Activated effector memory CD4-positive, alpha-beta T cell treated with Interleukin-2 at 50 U/mL for 16 hours (primary cell): Measurements from ENCODE around the gene GDAP2.
"Not testable (repeated sequence)": the region's sequence is repeated elsewhere in the genome, so short reads cannot be mapped to it uniquely, and the experiment has no call there.

Source experiments
- DNase-seq: peaks from one replicate; pipeline ENCODE4 v3.0.0-alpha.2; 2020

Gene GDAP2, protein sequence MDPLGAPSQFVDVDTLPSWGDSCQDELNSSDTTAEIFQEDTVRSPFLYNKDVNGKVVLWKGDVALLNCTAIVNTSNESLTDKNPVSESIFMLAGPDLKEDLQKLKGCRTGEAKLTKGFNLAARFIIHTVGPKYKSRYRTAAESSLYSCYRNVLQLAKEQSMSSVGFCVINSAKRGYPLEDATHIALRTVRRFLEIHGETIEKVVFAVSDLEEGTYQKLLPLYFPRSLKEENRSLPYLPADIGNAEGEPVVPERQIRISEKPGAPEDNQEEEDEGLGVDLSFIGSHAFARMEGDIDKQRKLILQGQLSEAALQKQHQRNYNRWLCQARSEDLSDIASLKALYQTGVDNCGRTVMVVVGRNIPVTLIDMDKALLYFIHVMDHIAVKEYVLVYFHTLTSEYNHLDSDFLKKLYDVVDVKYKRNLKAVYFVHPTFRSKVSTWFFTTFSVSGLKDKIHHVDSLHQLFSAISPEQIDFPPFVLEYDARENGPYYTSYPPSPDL

DNA sequence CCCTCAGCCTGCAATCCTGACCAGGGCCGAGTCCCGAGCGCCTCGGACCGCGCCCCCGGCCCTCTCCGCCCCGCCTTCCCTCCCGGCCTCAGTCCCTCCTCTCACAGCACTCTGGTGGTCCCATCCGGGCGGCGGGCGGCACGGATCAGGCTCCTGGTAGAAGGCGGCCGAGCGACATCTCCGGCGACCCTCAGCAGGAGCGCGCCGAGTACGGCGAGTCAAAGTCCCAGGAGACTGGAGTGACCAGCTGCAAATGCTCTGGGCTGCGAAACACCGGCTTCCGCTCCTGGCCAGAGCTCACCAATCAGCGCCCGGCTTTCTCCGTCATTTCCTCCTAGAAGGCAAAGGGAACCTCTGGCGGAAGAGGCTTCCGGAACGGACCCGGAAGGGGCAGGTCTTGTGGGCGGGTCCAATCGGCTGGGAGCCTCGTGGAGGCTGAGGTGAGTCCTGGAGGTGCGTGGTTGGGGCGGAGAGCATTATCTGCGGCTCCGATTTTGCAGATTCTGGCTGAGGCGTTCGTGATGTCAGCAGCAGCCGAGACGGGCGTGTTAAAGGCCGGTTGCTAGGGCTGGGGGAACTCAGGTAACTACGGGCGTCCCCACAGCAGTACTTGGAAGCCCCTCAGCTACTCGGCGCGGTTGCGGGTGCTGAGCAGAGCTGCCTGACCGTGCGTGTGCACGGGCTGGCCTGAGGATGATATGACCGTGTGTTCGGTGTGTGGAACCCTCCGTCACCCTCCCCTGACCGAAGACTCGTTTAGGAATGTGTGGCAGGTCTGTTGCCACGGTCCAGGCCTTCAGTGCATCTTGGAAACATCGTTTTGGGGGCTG, at the start of gene GDAP2, which contains the start of gene WDR3:
Gene GDAP2, minus strand, starts transcription at position 279 of the 830 bp plus-strand sequence. CDS start 9,264 bp downstream, outside the sequence.
Gene WDR3, plus strand, starts transcription at position 397 of the 830 bp plus-strand sequence. CDS start 3,581 bp downstream, outside the sequence.
- DNase-seq, result peak; percentile 93

DNA sequence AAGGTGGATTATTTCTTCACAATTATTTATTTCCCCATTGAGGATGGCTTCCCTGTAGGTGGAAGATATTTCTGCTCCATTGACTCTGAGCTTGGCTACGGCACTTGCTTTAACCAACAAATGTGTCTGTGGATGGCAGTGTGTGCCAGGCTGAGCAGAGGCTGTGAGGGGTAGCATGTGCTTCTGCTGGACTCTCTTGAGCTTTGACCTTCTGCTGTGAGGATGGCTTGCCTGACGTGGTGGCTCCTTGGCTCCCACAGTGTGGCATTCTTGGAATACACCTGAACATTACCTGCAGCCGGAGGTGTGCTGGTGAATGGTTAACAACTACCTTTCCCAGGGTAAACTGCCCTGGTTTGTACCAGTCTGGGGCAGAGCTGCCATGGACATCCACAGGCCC, 47.0 kb upstream of the GDAP2 start:
- DNase-seq, result no peak

DNA sequence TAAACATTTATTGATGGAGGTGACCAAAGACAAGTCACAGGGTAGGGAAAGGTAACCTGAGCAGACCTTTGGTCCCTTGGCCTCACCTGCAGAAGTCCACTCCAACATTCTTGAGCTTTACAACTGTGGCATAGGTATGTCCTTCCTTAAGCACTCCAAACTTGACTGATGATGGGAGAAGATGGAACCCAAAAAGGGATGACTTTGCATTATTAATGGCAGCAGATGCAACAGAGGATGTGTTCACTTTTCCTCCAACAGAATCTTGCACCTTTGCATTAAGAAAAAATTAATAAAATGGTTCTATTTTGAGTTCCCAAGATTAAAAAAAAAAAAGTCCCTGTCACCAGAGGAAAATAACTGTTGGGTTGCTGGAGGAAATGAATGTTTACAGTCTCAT, 42.4 kb upstream of the GDAP2 start:
- DNase-seq, result no peak

DNA sequence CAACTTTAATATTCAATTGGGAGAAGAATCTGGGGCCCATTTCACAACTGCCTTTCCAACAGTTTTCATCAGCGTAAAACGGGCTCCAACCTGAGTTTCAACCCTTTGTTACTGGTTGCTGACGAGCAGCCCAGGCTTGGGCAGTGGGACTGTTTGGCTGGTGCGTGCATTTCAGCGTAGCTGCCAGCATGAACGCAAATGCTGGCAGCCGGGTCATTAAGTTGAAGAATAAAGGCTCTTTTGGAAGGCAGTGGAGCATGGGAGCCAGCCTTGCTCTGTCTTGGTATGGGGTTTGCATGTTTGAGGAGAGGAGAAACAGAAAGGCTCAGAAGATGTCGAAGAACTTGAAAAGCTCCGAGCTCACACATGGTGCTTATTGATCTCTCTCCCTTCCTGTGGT, 40.8 kb upstream of the GDAP2 start:
- DNase-seq, result no peak

DNA sequence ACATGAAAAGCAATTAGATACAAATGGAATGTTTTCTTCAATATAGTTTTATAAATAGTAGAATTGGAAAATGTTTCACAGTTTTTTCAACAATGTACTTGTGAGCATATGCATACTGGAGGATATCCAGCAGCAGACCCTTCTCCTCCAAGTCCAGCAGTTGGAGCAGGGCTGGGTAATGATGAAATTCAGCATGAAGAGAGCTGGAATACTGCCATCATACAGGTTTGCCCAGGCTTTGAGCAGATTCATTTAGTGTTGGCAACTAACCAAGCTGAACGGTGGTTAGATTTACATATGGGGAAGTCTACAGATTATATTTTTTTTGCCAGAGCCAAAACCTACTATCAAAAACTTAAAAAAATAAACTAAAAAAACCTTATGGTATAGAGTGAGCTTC, 38.5 kb upstream of the GDAP2 start:
- no peak for DNase-seq

DNA sequence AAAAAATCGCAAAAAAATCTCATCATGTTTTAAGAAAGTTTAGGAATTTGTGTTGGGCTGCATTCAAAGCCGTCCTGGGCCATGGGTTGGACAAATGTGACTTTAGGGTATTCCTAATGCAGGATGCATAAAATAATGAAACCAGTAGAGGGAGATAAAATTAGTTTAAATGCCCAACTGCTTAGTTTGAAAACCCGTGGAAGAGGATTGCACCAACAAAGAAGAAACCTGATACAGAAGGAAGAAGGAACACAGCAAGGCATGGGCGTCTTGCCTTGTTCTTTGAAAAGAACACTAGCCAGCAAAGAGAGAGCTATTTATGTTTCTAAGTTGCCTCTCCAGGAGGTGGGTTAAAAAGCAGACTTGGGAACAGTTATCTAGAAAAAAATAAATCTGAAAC, 38.1 kb upstream of the GDAP2 start:
- no peak for DNase-seq

DNA sequence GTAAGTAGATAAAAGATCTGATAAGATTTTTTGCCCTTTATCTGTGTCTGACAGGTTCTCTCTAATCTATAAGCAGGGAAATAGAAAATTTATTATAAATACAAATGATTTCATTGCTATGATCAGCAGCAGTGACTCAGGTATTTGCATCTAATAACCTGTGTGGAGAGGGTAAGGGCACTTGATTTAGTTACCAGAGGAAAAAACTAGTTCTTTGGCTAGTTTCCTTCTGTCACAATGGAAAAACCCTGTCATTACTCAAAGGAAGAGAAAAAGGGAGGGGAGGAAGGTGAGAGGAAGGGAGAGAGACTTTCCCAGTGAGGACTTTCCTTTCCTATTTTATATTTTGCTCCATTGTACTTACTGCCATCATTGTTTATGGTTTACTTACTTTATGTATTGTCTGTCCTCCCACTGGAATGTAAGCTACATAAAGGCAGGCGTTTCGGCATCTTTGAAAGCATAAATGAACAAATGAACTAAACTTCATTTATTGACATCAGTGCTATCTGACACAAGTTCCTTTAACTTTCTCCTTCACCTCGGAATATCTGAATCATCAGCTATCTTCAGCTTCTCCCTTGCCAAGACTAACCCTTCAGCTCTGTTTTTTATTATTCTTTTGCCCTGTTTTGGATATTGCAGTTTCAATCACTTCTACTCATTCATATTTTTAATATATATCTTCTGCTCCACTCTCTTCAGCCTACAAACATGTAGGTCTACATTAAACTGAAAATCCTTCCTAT, 35.0 kb upstream of the GDAP2 start:
- no peak for DNase-seq

DNA sequence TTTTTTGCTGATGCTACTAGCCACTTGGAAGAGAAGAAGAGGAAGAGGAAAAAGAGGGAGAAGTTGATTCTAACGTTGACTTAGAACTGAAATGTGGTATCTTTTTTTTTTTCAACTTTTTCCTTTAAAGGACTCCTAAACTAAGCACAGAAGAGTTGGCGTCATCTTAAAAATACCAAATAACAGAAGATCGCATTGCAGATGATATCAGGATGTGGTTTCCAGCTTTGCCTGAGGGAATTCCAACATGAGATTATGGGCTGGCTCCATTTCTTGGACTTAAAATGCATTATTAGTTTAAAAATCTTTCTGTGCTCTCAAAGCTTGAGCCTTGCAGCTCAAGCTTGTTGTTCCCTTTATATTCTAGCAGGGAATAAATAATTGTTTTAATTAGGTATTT, 29.9 kb upstream of the GDAP2 start:
- no peak for DNase-seq

DNA sequence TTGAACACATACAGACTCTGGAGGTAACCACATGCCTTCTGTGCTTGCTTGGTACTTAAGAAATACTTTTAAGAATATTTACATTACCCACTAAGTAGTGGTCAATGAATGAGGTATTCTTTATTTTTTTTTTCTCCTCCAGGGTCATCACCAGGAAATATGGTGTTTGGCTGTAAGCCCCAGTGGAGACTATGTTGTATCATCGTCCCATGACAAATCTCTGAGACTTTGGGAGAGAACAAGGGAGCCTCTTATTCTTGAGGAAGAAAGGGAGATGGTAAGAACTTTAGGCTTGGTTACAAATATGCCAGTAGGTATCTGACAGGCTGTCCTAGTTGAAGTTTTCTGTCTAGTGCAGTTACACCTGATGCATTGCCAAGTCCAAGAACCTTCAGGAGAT, 23.0 kb upstream of the GDAP2 start:
- no peak for DNase-seq

DNA sequence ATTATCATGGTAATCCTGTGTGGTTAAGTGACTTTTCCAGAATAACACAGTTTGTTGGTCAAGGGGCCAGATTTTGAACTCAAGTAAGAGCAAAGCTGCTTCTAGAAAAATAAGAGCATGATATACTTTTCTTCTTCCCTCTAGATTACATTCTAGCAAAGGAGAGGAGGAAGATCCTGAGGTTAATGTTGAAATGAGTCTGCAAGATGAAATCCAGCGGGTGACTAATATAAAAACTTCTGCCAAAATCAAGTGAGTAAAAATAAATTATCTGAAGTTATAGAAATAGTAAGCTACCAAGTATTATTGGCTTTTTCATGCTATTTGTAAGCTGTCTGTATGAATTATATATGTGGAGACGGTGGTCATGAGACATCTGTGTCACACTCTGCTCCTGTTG, 12.9 kb upstream of the GDAP2 start:
- no peak for DNase-seq

DNA sequence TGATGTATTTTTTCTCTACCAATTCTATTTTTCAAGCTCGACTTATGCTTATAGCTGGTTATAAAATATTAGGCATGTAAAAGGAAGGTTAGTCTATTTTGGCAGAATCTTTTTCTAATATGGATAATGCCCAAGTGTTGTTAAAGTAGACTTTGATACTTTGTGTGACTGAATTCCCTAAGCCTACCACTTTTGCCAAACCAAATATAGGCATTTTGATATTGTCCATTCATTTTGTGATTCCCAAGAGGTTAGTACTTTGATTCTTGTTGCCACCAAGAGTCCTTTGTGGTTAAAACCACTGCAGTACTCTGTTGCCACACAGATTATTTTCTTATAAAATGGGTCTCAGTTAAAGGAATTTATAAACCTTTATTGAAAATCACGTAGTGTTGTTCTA, 4.3 kb upstream of the GDAP2 start:
- no peak for DNase-seq

DNA sequence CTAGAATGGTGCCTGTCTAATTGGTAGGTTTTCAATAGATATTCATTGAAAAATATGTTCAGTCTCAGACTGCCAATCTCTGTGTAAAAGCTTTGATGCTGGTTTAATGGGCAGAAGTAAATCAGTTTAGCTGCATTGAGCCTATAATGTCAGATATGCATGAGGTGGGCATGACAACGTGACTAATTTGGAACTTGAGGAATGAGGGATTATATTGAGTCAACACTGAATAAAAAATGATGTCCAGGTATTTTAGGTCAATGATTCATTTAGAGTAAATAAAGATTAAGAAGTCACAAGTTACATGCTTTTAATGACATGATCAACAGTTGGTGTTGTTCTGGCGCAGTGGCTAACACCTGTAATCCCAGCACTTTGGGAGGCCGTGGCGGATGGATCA, 3.2 kb upstream of the GDAP2 start:
- DNase-seq, result no peak

DNA sequence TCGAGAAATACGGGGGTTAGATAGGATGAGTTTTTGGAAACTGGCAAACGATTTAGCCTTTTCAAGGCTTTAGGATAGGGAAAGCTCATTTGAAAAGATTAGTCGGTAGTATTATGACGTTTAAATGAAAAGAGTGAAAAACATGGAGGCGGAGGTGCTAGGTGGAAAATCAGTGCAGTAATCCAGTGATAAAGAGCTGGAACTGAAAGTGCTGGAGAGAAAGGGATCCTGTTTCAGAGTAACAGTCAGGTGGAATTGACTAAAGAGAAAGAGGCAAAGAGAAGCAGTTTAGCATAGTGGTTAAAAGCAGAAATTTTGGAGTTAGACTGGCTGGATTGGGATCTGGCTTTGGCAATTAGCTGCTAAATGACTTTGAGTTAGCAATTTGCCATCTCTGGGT, 1.1 kb upstream of the GDAP2 start:
- no peak for DNase-seq

DNA sequence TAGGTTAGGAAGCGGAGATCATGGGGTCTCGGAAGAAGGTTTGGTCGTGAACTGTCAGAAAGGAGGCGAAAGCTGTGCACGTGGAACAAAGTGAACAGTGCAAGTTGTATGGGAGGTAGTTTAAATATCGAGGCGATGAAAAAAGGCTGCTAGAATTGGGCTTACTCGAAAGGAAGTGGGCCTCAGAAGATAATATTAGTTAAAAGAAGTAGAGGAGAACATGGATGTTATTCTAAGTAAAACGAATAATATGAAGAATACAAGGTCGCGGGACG, 689 bp upstream of the GDAP2 start:
- DNase-seq, result no peak

DNA sequence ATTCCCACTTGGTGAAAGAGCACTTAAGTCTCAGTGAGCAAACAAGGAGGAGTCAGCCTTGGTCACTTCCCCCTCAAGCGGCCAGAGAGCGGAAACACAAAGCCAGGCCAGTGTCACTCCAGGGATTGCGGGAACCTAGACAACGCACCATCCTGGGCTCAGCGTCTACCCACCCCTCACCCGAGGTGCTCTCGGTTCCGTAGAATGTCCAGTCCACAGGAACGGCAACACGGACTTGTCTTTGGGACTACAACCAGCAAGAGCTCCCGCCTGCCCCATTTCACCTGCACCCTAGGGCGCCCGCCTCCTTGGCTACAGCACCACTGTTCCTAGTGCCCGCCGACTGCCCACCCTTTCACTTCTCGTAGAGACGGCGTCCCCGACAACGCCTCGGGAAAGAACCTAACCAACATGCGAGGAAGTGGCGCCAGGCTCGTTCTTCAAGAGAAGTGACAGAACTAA, 509 bp downstream of the GDAP2 start:
- no peak for DNase-seq

DNA sequence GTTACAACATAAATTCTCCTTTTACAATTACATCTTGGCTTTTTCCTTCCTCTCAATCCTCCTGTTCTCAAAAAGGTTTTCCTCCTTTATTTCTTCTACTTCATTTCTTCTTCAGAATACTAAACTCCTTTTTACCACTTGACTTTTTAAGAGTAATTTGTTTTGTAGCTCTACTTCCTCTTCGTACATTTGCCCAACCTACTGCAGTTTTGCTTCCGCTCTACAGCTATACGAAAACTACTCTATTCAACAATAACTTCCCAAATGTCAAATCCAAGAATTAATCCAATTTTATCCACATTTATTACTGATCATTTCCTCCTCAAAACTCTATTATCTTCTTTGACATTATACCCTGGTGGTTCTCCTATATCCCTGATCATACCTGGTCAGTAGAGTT, 3.4 kb downstream of the GDAP2 start:
- DNase-seq, result no peak

DNA sequence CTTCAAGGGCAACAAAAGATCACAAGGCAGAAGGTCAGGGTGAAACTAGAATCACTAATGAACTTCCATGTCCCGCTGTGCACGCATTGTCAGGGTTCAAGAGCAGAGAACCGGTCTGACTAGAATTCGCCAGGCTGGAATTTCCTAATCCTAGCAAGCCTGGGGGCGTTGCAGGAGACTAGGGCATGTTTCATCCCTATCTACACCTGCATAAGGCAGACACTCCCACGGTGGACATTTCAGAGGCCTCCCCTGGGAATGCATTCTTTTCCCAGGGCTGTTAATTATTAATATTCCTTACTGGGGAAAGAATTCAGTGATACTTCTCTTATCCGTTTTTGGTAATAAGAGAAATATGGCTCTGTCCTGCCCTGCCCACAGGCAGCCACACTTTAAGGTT, 6.7 kb downstream of the GDAP2 start:
- DNase-seq, result not testable (repeated sequence)

DNA sequence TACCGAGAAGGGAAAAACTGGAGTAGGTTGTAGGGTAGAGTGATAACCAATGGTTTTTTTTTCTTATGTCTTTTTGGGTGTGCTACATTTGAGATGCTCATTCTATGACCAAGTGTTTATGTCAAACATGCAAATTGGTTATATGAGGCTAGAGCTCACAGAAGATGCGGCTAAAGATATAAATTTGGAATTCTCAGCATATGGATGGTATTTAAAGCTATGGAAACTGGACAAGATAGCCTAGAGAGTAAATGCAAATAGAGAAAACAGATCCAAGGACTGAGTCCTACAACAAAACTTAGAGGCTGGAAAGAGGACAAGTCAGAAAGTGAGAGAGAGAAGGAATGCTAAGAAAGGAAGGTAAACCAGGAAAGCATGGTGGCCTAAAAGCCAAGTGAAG, 7.4 kb downstream of the GDAP2 start:
- no peak for DNase-seq

DNA sequence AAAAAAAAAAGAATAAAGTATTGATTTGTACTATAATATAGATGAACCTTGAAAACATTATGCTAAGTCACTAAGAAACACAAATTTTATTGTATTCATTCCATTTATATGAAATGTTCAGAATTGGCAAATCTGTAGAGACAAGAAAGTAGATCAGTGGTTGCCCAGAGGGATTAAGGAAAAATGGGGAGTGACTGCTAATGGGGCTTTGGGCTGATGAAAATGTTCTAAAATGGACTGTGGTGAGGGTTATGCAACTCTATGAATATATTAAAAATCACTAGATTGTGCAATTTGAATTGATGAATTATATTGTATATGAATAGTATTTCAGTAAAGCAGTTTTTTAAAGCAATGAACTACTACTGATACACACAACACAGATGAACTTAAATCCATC, 10.0 kb downstream of the GDAP2 start:
- DNase-seq, result no peak

DNA sequence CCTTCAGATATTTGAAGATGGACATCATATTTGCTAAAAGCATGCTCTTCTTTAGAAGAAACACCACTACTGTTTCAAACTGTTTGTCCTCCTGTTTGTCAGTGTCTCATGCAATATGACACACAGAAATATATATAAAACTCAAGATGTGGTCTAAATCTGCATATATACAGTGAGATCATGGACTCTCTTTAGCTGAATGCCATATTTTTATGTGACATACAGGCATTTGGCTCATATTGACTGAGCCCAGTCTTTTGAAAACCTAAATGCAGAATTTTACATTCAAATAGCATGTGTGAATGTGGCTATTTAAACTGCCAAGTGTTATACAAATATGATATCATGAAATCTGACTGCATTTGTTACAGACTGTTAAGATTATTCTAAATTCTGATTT, 18.4 kb downstream of the GDAP2 start:
- DNase-seq, result no peak

DNA sequence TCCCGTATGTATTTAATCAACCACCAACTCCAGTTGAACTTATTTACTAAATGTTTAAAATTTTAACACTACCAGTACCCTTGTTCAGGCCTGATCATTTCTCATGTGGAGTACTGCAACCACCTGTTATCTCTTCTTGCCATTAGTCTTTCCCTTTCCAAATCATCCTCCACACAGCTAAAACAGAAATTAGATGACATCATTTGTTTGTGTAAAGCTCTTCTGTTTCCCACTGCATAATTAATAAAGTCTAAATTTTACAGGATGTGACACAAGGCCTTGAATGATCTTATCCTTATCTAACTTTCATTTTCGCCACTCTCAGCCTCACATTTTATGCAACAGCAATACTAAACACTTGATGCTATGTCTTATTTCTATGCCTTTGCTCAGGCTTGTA, 24.4 kb downstream of the GDAP2 start:
- no peak for DNase-seq

DNA sequence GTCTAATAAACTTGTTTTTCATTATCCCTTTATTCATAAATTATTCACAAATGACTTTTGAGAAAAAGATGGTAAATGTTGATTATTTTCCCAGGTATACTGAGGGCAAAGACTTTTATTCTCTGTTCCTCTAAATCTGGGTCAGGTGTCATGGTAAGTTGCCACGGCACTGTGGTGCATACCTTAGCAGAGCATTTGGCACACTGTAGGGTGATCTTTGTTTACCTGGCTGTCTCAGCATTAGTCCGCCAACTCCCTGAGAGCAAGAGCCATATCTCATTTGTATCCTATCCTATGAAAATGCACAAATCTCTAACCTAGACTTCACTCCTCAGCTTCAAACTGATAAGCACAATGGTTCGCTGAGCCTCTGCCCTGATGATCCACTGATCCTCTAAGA, 24.9 kb downstream of the GDAP2 start:
- no peak for DNase-seq

DNA sequence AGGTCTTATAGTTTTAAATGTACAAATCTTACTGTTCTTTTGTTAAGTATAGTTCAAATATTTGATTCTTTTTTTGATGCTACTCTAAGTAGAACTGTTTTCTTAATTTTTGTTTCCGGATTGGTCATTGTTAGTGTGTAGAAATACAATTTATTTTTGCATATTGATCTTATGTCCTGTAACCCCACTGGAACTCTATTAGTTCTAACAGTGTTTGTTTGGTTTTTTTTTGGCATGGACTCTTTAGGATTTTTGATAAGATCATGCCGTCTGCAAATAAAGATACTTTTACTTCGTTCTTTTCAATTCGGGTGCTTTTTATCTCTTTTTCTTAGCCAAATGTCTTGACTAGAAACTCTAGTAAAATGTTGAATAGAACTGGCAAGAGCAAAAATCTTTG, 26.5 kb downstream of the GDAP2 start:
- DNase-seq, result no peak
